SKM-1 (cell line): Measurements from ENCODE around the gene SACS.
"Not testable (repeated sequence)": the region's sequence is repeated elsewhere in the genome, so short reads cannot be mapped to it uniquely, and the experiment has no call there.

Source experiments
- DNase-seq: peaks from one replicate; lab custom pipeline; 2025; ENCODE audit not compliant: unreplicated experiment; lab: John Stamatoyannopoulos, UW

SACS gene

DNA sequence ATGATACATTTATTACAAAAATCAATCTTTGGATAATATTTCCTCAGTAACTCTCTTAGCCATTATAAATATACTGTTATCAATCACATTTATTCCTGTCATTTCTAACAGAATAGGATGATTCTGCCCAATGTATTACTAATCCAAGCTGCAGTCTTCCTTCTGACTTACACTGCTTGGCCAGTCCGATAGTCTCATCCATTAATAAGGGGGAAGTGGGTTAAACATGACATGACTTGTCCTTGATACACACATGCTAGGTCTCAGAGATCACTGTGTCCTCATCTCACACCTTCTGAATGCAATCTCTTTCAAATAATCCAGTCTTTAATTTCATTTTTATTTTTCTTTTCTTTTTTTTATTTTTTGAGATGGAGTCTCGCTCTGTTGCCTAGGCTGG lies 18.8 kb downstream of the SACS start:
- no peak for DNase-seq

DNA sequence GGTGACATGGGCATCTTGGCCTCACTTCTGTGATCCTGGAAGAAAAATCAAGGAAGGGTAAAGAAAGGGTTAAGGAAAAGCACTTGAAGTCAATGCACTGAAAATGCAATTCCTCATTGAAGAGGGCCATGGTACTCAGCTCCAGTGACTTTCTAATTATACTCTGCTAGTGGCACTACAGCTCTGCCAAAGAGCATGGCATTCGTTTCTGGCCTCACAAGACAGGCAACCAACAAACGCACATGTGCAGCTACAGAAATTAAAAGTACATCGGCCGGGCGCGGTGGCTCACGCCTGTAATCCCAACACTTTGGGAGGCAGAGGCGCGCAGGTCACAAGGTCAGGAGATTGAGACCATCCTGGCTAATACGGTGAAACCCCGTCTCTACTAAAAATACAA lies 21.8 kb downstream of the SACS start:
- DNase-seq, result no peak

DNA sequence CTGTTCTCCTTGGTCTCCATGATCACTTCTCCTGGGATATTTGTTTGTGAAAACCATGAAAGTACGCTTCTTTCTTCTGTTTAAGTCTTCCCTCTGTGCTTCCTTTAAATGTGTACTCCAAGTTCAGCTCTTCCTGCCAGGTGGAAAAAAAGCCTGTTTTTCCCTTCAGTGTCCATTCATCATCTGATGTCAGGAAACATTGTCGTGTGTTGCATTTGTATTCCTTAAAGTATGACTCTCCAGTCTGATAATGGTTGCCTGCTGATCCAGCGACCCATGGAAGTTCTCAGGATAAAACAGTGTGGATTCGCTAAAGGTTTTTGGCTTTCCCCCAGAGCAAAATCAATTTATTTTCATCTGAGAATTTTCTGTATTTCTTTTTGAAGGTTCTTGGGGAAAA lies 22.3 kb downstream of the SACS start:
- no peak for DNase-seq

DNA sequence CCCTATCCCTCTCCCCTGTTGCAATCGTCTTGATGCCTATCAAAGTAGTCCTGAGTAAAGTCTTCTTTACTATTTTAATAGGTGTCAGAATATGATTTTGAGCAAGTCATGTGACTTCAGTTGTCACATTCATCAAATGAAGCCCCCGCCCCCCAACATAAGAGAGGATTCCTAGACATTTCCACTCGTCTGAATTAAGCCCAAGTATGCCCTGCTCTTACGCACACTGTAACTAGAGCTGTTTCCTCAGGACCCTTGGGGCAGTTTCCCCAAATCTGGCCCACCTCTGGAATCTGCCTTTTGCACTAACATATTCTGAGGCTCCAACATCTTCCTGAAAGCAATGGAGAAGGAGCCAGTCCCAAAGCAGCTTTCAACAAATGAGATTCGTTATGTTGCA lies 25.5 kb downstream of the SACS start:
- DNase-seq, result no peak

DNA sequence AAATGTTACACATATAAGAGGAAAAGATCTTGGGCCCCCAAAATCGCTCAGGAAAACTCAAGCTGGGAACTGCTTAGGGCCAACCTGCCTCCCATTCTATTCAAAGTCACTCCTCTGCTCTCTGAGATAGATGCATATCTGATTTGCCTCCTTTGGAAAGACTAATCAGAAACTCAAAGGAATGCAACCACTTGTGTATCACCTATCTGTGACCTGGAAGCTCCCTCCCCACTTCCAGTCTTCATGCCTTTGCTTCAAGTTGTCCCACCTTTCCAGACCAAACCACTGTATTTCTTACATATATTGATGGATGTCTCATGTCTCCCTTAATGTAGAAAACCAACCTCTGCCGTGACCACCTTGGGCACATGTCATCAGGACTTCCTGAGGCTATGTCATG lies 32.3 kb downstream of the SACS start:
- DNase-seq, result not testable (repeated sequence)

DNA sequence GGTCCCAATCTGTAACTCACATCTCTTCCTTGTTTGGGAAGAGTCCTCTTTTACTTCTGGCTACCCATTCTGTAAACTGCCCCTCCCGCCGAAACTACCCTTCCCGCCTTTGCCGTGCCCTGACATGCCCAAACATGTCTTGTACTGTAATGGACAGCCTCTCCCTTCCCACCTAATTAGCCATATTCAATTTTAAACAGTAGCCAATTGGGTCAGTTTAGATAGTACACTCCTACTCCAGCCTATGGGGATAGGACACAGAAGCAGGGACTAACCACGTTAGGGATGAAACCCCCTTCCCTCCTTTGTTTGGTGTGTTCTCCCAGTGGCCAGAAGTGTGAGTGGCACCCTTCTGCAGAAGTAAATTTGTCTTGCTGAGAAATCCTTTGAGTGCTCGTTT lies 34.2 kb downstream of the SACS start:
- DNase-seq, result no peak

DNA sequence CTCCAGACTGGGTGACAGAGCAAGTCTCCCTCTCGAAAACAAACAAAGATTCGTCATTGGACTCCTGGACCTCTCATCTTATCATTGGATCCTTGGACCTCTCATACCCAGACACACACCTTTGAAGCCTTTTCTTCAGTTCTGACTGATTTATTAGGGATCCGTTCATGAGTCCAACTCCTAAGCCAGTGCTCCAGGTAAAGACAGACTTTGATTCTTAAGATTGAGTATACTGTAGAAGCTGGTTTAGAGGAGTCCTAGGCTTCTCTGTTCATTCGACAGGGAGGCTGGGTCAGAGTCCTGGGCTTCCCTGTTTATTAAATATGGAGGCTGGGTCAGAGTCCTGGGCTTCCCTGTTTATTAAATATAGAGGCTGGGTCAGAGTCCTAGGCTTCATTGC lies 38.7 kb downstream of the SACS start:
- DNase-seq, result no peak

DNA sequence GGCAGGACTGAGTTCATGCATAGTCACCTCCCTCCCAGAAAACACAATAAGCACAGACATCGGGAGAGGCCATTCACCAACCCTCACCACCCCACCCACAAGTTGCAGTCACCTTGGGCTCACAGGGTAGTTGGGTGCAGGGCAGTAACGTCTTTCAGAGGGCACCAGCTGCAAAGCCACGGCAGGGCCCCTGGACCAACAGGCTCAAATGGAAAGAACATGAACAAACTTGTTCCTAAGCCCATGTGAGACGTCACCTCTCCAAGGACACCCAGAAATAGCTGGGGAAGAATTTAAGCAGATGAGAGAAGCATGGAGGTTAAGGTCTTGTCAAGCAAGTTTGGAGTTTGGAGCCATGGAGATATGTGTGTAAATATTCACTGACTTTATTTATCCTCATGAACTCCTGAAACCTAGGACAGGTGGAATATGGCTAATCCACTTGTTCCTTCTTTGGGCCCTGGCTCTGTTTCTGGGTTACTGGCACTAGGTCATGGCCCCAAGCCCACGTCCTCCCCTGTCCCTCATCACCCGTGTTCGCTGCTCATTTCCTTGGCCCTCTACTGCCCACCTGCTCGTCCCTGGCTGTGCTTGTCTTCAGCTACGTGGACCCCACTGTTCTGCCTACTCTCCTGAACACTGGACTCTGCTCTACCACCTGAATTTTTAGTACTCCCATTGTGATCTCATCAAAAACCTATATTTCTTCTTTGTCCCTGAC lies 40.4 kb downstream of the SACS start:
- no peak for DNase-seq

DNA sequence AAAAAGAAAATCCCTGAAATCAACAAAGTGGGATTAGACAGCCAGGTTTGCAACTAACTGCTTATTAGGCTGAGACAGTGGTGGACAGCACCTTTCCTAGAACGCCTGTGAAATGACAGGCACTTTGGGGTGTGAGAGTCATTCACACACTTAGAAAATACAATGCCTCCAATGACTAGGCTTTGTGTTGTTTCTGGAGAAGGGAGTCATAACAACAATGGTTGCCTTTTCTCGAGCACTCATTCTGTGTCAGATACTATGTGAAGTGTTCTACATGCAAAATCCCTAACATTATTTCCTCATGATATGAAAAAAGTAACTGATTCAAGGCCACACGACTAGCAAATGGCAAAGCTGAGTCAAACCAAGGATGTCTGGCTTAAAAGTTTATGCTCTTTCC lies 41.2 kb downstream of the SACS start:
- no peak for DNase-seq

DNA sequence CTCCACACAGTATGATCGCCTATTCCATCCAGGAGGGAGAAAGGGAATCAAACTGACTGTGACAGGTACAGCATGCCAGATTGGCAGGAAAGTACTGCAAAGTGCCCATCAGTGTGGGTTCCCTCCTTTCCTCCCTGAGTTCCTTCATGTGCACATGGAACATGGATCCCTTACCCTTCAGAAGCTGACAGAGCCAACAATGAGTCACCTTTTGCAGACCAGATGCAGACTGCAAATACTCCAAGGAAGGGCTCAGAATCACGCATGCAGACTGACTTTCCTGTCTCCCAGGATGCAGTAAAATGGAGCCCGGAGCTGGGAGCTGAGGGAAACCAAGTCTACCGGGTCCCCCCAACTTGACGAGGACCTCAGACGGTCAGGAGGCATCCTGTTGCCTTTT lies 41.8 kb downstream of the SACS start:
- no peak for DNase-seq

DNA sequence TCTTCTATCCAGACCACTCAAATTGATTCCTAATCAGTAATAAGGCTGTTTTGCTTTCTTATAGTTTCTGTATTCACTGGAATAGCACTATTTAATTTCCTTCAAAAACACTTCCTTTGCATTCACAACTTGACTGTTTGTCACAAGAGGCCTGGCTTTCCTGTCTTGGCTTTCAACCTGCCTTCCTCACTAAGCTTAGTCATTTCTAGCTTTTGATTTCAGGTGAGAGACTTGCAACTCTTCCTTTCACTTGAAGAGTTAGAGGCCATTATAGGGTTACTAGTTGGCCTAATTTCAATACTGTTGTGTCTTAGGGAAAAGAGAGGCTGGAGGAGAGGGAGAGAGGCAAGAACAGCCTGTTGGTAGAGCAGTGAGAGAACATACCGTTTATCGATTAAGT lies 47.0 kb downstream of the SACS start:
- no peak for DNase-seq

DNA sequence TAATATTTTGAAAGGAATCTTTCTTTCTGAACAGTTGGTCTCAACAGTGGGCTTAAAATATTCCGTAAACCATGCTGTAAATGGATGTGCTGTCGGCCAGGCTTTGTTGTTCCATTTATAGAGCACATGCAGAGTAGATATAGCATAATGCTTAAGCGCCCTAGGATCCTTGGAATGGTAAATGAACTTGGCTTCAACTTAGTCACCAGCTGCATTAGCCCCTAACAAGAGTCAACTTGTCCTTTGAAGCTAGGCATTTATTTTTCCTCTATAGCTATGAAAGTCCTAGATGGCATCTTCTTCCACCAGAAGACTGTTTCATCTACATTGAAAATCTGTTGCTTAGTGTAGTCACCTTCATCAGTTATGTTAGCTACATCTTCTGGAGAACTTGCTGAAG lies 47.6 kb downstream of the SACS start:
- no peak for DNase-seq

DNA sequence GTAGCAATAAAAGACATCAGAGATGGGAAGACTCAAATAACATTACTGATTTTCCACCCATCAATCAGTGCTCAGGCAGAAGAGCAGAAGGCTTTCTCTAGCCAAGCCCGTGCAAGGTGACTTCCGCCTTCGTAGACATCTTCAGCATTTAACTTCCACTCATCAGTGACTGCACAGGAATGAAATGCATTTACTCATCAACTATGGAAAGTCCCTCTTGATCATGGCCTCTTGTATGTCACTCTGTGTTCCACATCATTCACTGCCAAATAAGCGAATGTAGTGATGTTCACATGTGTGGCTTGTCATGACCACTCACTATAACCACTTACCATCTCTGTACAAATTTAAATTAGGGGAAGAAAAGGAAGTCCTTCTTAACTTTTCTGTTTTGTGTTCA lies 49.4 kb downstream of the SACS start:
- DNase-seq, result no peak

DNA sequence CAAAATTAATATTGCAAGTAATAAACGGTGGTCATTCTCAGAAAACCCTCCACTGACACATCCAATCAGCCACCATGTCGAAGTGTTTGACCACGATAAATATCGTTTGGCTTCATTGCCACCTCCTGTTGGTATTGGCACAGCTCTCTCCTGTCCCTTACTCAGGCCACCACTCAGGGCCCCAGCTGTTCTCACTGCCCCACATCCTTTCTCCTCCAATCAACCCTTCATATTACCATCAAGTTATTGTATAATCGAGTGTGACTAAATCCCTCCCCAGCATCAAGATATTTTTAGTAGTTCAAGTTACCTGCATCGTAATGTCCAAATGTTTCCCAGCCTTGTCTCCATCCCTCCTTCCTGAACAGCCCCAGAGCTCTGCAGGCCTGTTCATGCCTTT lies 50.4 kb downstream of the SACS start:
- DNase-seq, result no peak

DNA sequence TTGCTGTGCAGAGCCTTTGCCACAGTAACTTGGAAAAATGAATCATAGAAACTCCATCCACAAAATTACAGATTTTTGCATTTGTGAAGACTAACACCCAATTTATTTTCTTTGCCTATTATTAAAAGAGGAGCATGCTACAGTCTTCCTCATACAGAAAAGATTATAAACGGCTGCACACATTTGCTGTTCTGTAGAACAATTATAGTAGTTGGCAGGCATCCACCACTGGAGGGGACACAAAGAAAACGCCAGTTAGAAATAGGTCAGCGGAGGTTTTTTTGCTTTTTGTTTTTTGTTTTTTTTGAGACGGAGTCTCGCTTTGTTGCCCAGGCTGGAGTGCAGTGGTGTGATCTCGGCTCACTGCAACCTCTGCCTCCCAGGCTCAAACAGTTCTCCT lies 51.6 kb downstream of the SACS start:
- no peak for DNase-seq

DNA sequence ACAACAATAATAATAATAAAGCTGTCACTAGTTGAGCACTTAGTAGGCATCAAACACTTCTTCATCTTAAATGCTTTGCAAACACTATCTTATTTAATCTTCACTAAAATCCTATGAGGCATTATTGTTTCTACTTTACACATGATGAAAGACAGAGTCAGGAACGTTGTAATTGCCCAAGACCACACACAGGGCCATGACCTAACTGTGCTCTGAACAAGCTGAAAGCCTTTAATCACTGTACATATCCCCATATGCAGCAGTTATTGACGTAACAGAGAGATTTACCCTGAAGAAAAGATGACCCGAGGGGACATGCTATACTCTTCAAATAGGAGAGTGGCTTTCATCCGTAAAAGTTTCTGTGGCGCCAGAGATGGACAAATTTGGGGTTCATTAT lies 53.0 kb downstream of the SACS start:
- no peak for DNase-seq

DNA sequence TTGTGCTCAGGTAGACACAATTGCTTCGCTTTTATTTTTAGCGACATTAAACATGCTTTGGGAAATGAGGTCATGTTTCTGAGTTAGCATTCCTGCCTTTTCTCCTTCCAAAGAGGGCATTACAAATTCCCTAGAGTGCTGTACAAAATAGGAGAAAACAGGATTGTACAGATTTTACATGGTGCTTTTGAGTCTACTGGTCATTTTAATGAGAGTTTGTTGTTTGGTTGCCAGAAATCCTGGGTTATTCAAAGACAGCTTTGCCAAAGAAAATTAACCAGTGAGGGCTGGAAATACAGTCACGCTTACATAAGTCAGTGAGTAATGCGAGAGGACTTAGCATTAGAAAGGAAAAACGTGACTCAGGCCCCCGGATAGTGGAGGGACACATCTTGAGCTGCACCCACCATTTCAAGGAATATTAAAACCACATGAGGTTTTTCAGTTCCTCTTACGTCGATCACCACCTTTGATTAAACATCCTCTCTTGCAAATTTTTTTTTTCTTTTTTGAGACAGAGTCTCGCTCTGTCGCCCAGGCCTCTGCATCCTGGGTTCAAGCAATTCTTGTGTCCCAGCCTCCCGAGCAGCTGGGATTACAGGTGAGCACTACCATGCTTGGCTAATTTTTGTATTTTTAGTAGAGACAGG lies 55.4 kb downstream of the SACS start:
- DNase-seq, result no peak

DNA sequence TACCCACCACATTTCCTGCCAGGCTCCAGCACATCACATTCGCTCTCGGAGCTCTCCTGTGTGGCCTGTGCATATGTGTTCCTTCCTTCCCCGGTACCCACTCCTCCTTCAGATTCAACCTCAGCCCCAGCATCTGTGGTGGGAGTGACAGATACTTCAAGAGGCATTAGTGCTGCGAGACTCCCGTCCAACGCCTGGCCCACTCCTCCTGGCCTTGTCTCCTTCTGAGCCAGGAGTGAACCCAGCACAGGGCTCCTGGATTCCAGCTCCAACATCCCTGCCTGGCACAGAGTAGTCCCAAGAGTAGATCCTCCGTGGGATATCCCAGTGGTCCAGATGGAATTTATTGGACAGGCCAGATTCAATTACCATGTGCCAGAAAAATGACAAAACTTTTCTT lies 55.9 kb downstream of the SACS start:
- no peak for DNase-seq

DNA sequence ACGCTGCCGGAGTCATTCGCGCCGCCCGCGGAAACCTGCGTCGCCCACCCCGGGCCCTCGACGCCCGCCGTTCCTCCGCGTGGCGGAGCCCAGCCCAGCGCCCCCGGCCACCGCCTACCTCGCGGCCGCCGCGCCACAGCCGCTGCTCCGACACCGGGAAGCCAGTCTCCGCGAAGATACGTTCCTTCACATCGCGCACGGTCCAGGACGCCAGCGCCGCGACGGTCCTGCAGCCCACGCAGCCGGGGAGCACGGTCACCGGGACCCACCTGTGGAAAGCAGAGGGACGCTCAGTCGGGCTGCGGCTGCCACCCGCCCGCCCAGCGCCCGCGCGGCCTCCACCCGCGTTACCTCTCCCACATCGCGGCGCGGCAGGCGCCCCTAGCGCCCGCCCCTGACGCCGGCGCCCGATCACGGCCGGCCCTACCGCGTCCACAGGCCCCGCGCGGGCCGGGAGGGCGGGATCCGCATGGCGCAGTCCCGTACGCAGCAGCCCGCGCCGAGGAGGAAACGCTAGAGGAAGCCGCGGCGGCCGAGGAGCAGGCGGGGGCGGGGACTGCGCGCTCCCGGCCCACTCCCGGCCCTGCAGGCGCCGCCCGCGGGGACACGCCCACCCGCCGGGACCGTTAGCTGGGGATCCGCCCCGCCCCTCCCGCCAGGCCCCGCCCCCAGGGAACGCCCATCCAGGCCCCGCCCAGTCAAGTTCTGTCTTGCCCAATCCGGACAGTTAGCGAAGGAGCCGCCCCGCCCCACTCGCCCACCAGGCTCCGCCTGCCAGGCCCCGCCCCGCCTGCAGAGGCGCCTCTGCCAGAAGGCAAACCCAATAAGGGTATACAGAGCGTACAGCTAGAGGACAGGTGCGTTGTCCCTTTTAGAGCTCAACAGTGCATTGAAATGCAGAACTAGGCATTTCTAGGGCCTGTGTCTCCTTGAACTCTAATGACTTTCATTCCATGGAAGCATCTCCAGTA lies 58.2 kb downstream of the SACS start:
- DNase-seq, result peak; percentile 99

DNA sequence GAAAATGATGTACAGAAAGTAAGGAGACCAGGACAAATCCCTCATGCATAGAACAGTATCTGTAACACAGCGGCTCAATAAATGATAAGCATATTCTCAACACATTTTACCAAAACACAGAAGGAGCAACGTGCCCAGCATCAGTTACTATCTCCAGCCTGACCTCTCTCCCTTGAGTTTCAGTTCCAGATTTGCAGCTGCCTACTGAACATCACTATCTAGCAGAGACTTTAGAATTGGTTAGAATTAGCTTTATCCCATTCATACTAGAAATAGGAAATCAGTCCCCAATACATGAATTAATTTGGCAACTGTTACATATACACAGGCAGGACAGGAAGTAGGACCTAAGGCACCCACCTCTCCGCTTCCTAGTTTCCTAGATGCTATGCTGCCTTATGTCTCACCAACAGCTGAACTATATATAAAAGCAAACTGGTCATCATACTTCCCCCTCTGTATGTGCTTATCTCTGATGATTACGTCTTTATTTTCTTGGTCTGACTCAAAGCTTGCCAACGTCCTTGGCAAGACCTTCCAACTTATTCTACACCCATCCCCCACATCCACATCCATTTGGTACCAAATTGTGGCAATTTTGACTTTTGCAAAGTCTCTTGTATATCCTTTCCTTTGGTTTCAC lies 61.1 kb downstream of the SACS start:
- no peak for DNase-seq

DNA sequence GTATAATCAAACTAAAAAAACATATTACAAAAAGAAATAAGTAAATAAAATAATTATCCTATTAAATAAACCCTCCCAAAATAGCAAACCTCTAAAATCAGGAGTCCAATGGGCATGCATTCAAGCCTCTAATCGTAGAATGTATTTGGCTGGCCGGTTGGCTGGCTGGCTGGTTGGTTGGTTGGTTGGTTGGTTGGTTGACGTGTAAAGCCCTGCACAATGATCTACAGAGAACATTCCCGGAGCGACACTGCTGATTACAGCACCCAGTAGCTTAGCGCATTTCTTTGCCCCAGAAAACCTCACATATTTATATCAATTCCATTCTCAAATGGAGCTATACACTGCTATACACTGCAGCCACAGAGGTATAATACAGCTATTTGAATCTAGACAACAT lies 65.6 kb downstream of the SACS start:
- DNase-seq, result no peak
